HCT116 (cell line): ENCODE measurements around the gene SOX2.

Experiments used
- RAD21 ChIP-seq: IDR thresholded peaks from 2 replicates; pipeline ENCODE4 v1.6.1; 2012; ENCODE audit warnings: low read depth, mild to moderate bottlenecking
- TF ChIP-seq, protein P1 (sequence below), 3 experiments: fragments of 200-600 bp in 1 of 3; sonication (generic) in 1 of 3; IDR thresholded peaks in 2 of 3; conservative IDR thresholded peaks in 1 of 3; 2 replicates each; pipeline ENCODE4 v1.5.1; 2012 to 2017; ENCODE audit warnings: low read depth in 2 of 3, low read length in 2 of 3, antibody characterized with exemption in 1 of 3, borderline replicate concordance in 1 of 3, control low read depth in 1 of 3, mild to moderate bottlenecking in 1 of 3, mixed read lengths in 1 of 3, mixed run types in 1 of 3, moderate library complexity in 1 of 3; ENCODE audit not compliant: insufficient read depth in 1 of 3
- TF ChIP-seq, protein P2 (sequence below): IDR thresholded peaks from 2 replicates; pipeline ENCODE4 v1.6.1; 2011; ENCODE audit warnings: mild to moderate bottlenecking, low read length, moderate library complexity; ENCODE audit not compliant: insufficient replicate concordance; ENCODE audit errors: extremely low read depth

DNA sequence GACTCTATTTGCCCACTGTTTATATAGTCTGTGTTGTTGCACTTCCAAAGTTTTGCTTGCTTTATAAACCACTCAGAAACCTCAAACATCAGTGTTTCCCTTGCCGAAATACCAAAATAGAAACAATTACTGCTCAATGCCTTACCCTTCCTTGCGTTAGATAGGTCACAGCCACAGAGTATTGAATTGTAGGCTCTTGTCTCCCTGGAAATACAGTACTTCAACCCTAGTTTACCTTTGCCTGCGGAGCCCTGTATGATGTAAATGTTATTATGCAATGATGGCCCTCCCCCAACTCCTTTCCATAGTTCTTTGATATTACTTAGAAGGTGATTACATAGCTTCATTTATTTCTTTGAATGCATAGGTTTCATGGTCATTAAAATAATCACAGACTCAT lies 44.2 kb downstream of the SOX2 start:
- TF ChIP-seq, protein P1, sequence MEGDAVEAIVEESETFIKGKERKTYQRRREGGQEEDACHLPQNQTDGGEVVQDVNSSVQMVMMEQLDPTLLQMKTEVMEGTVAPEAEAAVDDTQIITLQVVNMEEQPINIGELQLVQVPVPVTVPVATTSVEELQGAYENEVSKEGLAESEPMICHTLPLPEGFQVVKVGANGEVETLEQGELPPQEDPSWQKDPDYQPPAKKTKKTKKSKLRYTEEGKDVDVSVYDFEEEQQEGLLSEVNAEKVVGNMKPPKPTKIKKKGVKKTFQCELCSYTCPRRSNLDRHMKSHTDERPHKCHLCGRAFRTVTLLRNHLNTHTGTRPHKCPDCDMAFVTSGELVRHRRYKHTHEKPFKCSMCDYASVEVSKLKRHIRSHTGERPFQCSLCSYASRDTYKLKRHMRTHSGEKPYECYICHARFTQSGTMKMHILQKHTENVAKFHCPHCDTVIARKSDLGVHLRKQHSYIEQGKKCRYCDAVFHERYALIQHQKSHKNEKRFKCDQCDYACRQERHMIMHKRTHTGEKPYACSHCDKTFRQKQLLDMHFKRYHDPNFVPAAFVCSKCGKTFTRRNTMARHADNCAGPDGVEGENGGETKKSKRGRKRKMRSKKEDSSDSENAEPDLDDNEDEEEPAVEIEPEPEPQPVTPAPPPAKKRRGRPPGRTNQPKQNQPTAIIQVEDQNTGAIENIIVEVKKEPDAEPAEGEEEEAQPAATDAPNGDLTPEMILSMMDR (IDR thresholded peaks at IDR 0.05 in 2 of 3, conservative IDR thresholded peaks at IDR 0.05 in 1 of 3; ENCODE audit: borderline replicate concordance in 1 of 3, insufficient read depth in 1 of 3, low read depth in 2 of 3, low read length in 2 of 3), result no peak
- TF ChIP-seq, protein P2, sequence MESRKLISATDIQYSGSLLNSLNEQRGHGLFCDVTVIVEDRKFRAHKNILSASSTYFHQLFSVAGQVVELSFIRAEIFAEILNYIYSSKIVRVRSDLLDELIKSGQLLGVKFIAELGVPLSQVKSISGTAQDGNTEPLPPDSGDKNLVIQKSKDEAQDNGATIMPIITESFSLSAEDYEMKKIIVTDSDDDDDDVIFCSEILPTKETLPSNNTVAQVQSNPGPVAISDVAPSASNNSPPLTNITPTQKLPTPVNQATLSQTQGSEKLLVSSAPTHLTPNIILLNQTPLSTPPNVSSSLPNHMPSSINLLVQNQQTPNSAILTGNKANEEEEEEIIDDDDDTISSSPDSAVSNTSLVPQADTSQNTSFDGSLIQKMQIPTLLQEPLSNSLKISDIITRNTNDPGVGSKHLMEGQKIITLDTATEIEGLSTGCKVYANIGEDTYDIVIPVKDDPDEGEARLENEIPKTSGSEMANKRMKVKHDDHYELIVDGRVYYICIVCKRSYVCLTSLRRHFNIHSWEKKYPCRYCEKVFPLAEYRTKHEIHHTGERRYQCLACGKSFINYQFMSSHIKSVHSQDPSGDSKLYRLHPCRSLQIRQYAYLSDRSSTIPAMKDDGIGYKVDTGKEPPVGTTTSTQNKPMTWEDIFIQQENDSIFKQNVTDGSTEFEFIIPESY, result no peak
- TF ChIP-seq RAD21, result no peak
